ENCODE measurements around the gene LSMEM2. TPM values are rescaled to one million over a fixed set of nuclear protein-coding genes. Genes with fewer than 3 reads are reported as not detected.

LSMEM2 gene
- total and polyA plus RNA-seq, 2 of the 8 experiments (the other 6 are each of a cell fraction or from before 2014, with no cell fraction given) = 0.58 to 0.68 TPM

DNA sequence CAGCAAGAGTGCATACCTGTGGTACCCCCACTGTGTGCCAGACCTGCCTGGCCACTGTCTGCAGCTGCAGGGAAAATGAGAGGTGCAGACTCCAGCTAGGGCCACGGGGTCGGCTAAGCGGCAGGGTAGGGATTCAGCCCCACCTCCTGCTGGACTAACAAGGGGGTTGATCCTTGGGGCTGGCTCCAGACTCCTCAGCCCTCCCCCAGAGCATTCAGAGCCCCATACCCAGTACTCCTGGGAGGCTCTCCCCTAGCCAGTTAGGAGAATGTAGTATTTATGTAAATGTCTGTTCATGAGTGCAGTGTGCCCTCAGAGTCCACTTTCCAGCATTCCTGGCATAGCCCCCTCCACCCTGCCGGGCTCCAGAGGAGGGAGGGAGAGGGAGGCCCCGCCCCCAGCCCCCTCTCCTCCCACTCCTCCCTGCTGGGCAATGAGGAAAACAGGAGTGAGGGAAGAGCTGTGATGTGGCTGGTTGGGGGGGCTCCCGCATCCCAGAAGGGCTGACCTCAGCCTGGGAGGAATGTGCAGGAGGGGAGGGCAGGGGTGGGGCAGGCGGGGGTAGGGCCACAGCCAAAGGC, 14.4 kb upstream of the LSMEM2 start (continued):
- TF ChIP-seq CHD1 (IDR thresholded peaks at IDR 0.05; ENCODE audit: low read depth, low read length) = no peak
- TF ChIP-seq KDM5A (IDR thresholded peaks at IDR 0.05; ENCODE audit: low read length) = no peak
- TF ChIP-seq, protein P1, sequence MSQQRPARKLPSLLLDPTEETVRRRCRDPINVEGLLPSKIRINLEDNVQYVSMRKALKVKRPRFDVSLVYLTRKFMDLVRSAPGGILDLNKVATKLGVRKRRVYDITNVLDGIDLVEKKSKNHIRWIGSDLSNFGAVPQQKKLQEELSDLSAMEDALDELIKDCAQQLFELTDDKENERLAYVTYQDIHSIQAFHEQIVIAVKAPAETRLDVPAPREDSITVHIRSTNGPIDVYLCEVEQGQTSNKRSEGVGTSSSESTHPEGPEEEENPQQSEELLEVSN (IDR thresholded peaks at IDR 0.05) = no peak
- no peak for TF ChIP-seq SUZ12 (IDR thresholded peaks at IDR 0.05; ENCODE audit: low read length)
- no peak for TF ChIP-seq KDM4A (IDR thresholded peaks at IDR 0.05; ENCODE audit: low read depth, low read length, severe bottlenecking)
- peak; percentile 75 for TF ChIP-seq RBBP5 (IDR thresholded peaks at IDR 0.05; ENCODE audit: borderline replicate concordance, low read depth, low read length)
- TF ChIP-seq RFX5 (IDR thresholded peaks at IDR 0.05; ENCODE audit: borderline replicate concordance, low read depth, low read length) = no peak
- no peak for TF ChIP-seq RXRA (IDR thresholded peaks at IDR 0.05; ENCODE audit: insufficient read depth, low read depth, low read length)
- TF ChIP-seq POU5F1 (IDR thresholded peaks at IDR 0.05; ENCODE audit: low read depth, low read length) = no peak
- TF ChIP-seq TAF1 (IDR thresholded peaks at IDR 0.05; ENCODE audit: low read depth, low read length) = no peak
- TF ChIP-seq, protein P2, sequence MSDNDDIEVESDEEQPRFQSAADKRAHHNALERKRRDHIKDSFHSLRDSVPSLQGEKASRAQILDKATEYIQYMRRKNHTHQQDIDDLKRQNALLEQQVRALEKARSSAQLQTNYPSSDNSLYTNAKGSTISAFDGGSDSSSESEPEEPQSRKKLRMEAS (IDR thresholded peaks at IDR 0.05) = no peak
- no peak for TF ChIP-seq SIN3A (conservative IDR thresholded peaks at IDR 0.05 in 1 of 2, IDR thresholded peaks at IDR 0.05 in 1 of 2; ENCODE audit: low read depth in 1 of 2, low read length in 2 of 2)
- TF ChIP-seq CBX5 (IDR thresholded peaks at IDR 0.05; ENCODE audit: low read depth, low read length) = no peak
- no peak for TF ChIP-seq CTBP2 (IDR thresholded peaks at IDR 0.05; ENCODE audit: borderline replicate concordance, insufficient read depth, insufficient read length, low read length)
- TF ChIP-seq, protein P3, sequence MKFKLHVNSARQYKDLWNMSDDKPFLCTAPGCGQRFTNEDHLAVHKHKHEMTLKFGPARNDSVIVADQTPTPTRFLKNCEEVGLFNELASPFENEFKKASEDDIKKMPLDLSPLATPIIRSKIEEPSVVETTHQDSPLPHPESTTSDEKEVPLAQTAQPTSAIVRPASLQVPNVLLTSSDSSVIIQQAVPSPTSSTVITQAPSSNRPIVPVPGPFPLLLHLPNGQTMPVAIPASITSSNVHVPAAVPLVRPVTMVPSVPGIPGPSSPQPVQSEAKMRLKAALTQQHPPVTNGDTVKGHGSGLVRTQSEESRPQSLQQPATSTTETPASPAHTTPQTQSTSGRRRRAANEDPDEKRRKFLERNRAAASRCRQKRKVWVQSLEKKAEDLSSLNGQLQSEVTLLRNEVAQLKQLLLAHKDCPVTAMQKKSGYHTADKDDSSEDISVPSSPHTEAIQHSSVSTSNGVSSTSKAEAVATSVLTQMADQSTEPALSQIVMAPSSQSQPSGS (IDR thresholded peaks at IDR 0.05; ENCODE audit: low read length) = peak; percentile 24; the same call in 1 of the 2 replicates
- TF ChIP-seq SAP30 (IDR thresholded peaks at IDR 0.05; ENCODE audit: insufficient read depth, insufficient replicate concordance, low read length) = no peak
- no peak for TF ChIP-seq MAFK (IDR thresholded peaks at IDR 0.05; ENCODE audit: low read depth, low read length)
- TF ChIP-seq NANOG (IDR thresholded peaks at IDR 0.05; ENCODE audit: insufficient read depth, low read depth, low read length, poor library complexity, severe bottlenecking) = peak; percentile 33
- no peak for TF ChIP-seq POLR2A (IDR thresholded peaks at IDR 0.05; ENCODE audit: control extremely low read depth in 1 of 2, low read depth in 2 of 2, low read length in 2 of 2)
- TF ChIP-seq SRF (IDR thresholded peaks at IDR 0.05; ENCODE audit: low read depth, low read length) = no peak
- no peak for TF ChIP-seq KDM1A (IDR thresholded peaks at IDR 0.05; ENCODE audit: borderline replicate concordance, low read length)
- TF ChIP-seq PHF8 (conservative IDR thresholded peaks at IDR 0.05; ENCODE audit: low read depth, low read length) = no peak
